HG02981 (cell line): ENCODE results near the gene NIP7.
"Not testable (repeated sequence)": the region's sequence is repeated elsewhere in the genome, so short reads cannot be mapped to it uniquely, and the experiment has no call there.

Experiments
- ATAC-seq: cut with Tn5 transposase; IDR thresholded peaks from one replicate; pipeline ENCODE4 v1.9.1; 2021; ENCODE audit warnings: mild to moderate bottlenecking, moderate library complexity; ENCODE audit not compliant: unreplicated experiment

NIP7 gene

GRCh38 chr16:69339289-69340094, at the start of gene NIP7, which contains the start of gene COG8:
Gene NIP7 (plus strand): TSS chr16:69339772. CDS start chr16:69339830, 58 bp downstream.
Gene COG8 (minus strand): TSS chr16:69339564. CDS start chr16:69339552, 12 bp downstream.
- peak; percentile 91 for ATAC-seq

GRCh38 chr16:69291657-69292056, 47.9 kb upstream of the NIP7 start:
- ATAC-seq = not testable (repeated sequence)

GRCh38 chr16:69293401-69293800, 46.2 kb upstream of the NIP7 start:
- no peak for ATAC-seq

- ATAC-seq = no peak
Measured at GRCh38 chr16:69294051-69294450, 45.5 kb upstream of the NIP7 start.

GRCh38 chr16:69296771-69297170, 42.8 kb upstream of the NIP7 start:
- ATAC-seq = not testable (repeated sequence)

GRCh38 chr16:69298261-69298660, 41.3 kb upstream of the NIP7 start:
- ATAC-seq = no peak

GRCh38 chr16:69301187-69301586, 38.4 kb upstream of the NIP7 start:
- ATAC-seq = no peak

GRCh38 chr16:69301861-69302260, 37.7 kb upstream of the NIP7 start:
- ATAC-seq = no peak

GRCh38 chr16:69302301-69302700, 37.3 kb upstream of the NIP7 start:
- ATAC-seq = no peak

- no peak for ATAC-seq
Measured at GRCh38 chr16:69306031-69306430, 33.5 kb upstream of the NIP7 start.

- ATAC-seq = no peak
Measured at GRCh38 chr16:69307091-69307490, 32.5 kb upstream of the NIP7 start.

GRCh38 chr16:69307856-69308255, 31.7 kb upstream of the NIP7 start:
- no peak for ATAC-seq

- ATAC-seq = no peak
Measured at GRCh38 chr16:69309316-69309715, 30.3 kb upstream of the NIP7 start.

- peak; percentile 91 for ATAC-seq
Measured at GRCh38 chr16:69310653-69311532, 28.7 kb upstream of the NIP7 start, which contains the start of gene VPS4A. Gene VPS4A (plus strand): TSS chr16:69311350. CDS start chr16:69311512, 162 bp downstream.

- peak; percentile 42 for ATAC-seq
Measured at GRCh38 chr16:69311533-69312387, 27.8 kb upstream of the NIP7 start.

- no peak for ATAC-seq
Measured at GRCh38 chr16:69313469-69313868, 26.1 kb upstream of the NIP7 start.

- no peak for ATAC-seq
Measured at GRCh38 chr16:69314534-69314933, 25.0 kb upstream of the NIP7 start.

- no peak for ATAC-seq
Measured at GRCh38 chr16:69315486-69316311, 23.9 kb upstream of the NIP7 start.

- no peak for ATAC-seq
Measured at GRCh38 chr16:69316595-69317034, 23.0 kb upstream of the NIP7 start.
